Sigmoid colon (tissue), 7 donors: ENCODE measurements around the gene TXNDC5. TPM values are rescaled to one million over a fixed set of nuclear protein-coding genes. Genes with fewer than 3 reads are reported as not detected.

Experiments used
- DNase-seq: peaks from one replicate; pipeline ENCODE4 v3.0.0-alpha.2; 2019
- H3K27ac ChIP-seq, 4 donors: fragments of 200-600 bp; sonication (generic); one replicate each; pipeline ENCODE4 v1.5.1; 2016 to 2019; ENCODE audit warnings: mild to moderate bottlenecking in 1 of 4
- H3K27me3 ChIP-seq, 3 donors: fragments of 200-600 bp; sonication (generic); one replicate each; pipeline ENCODE4 v1.5.1; 2019; ENCODE audit warnings: mild to moderate bottlenecking in 1 of 3
- H3K36me3 ChIP-seq, 4 donors: fragments of 200-600 bp; sonication (generic); one replicate each; pipeline ENCODE4 v1.5.1; 2016 to 2019
- H3K4me1 ChIP-seq, 4 donors: fragments of 200-600 bp; sonication (generic); one replicate each; pipeline ENCODE4 v1.5.1; 2017 to 2019
- H3K4me3 ChIP-seq, 4 donors: fragments of 200-600 bp; sonication (generic); one replicate each; pipeline ENCODE4 v1.5.1; 2017 to 2019; ENCODE audit warnings: mild to moderate bottlenecking in 2 of 4, moderate library complexity in 1 of 4
- H3K9me3 ChIP-seq, 4 donors: fragments of 200-600 bp in 3 of 4; sonication (generic) in 3 of 4; one replicate each; pipeline versions ENCODE4 v1.5.1 to v1.6.1; 2013 to 2019
- CTCF ChIP-seq, 4 experiments: fragments of 450-650 bp in 3 of 4; fragments of 200-600 bp in 1 of 4; IDR thresholded peaks; one replicate each; pipeline ENCODE4 v1.5.1; 2016 to 2019; ENCODE audit warnings: antibody characterized with exemption in 4 of 4, mild to moderate bottlenecking in 3 of 4, moderate library complexity in 2 of 4
- EP300 ChIP-seq, 4 donors: sonication (generic); formaldehyde crosslinking; IDR thresholded peaks; one replicate each; pipeline ENCODE4 v1.6.1; 2017; ENCODE audit warnings: antibody characterized with exemption in 4 of 4
- POLR2A ChIP-seq, 2 donors: fragments of 450-650 bp; IDR thresholded peaks; one replicate each; pipeline ENCODE4 v1.6.1; 2016; ENCODE audit warnings: antibody characterized with exemption in 2 of 2, mild to moderate bottlenecking in 2 of 2, moderate library complexity in 2 of 2
- POLR2AphosphoS5 ChIP-seq, 4 donors: sonication (generic); formaldehyde crosslinking; IDR thresholded peaks; one replicate each; pipeline ENCODE4 v1.6.1; 2017; ENCODE audit warnings: antibody characterized with exemption in 4 of 4
- WGBS, 2 donors: extraction: QIAGEN DNeasy Blood & Tissue Kit; methylation state at CpG; one replicate each; pipeline ENCODE4 v1.1.7; 2013; 5-methylcytosine and 5-hydroxymethylcytosine counted together
- intact Hi-C: fragments of 100-400 bp; cut with DNase I; formaldehyde crosslinking; loops from one replicate; pipeline ENCODE4 v1.15.1; 2023
- polyA plus RNA-seq, 3 donors: library from polyadenylated mRNA; stranded (reverse); fragments of 200-250 nt; gene quantifications; one replicate each; pipeline ENCODE4 v1.2.3, GENCODE V29; 2013
- total RNA-seq, 4 donors: library from RNA; depleted of rRNA; stranded (reverse); fragments of >200 nt; gene quantifications; one replicate each; pipeline ENCODE4 v1.1.0, GENCODE V29; 2016
- donor health status: healthy with polysubstance abuse.
- donor health status: Bipolar disorder and iron deficiency.
- donor health status: healthy.

TXNDC5 gene
- total and polyA plus RNA-seq, 7 donors = 18.6 to 75.2 (median 51.7) TPM

DNA sequence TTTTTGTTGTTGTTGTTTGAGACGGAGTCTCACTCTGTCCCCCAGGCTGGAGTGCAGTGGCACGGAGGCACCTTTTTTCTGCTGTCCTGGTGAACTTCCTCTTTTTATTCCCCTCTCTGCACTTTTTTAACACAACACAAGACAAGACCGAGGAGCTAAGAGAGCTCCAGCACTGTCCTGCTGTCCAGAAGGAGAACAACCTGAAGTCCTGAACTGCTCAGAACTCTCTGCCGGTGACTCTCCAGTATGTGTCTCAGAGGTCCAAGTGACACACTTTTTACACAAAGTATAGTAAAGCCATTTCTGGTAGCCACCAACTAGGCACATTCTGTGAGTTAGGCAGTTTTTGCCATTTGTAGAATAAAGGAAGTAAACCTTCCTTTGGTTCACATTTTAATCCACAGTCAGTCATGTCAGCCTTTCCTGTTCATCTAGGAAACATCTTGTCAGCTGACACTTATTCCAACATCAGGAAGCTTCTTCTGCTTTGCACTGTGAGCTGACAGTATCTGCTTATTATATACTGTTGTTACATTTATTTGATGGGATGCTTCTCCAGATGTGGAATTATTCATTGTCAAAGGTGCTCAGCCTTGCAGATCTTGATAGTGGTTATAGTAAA, 28.1 kb upstream of the TXNDC5 start:
- 64 to 80% methylated on average over 4 of the region's 4 CpGs for WGBS, 2 donors
- intact Hi-C loops = no loop called here

DNA sequence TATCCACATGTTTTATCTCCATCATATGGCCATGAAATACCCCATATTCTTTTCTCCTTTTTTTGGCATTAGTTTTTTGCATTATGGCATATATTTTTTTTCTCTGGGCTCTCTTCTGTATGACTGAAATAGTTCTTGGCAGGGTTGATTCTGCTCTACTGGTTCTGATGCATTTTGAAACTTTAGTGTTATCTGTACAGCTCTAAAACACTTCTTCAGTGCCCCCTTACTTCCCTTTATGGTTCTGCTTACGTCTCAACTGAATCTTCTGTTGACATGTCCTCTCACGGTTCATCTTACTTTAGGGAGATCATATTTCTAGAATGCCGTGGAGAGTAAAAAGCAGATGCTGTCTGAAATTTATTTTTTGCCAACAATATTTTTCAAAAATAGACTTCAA, 23.2 kb upstream of the TXNDC5 start:
- DNase-seq = no peak
- H3K27ac ChIP-seq = no peak overlapping the region
- no peaks in the 10 kb centered on the region for H3K36me3 ChIP-seq
- no peaks in the 10 kb centered on the region for H3K4me1 ChIP-seq
- 64 to 69% methylated on average over 3 of the region's 3 CpGs for WGBS, 2 donors
- intact Hi-C loops = no loop called here
- TF ChIP-seq CTCF (IDR thresholded peaks at IDR 0.05) (no peak), POLR2A (IDR thresholded peaks at IDR 0.05) (no peak), EP300 (IDR thresholded peaks at IDR 0.05) (no peak), POLR2AphosphoS5 (IDR thresholded peaks at IDR 0.05) (no peak)
- no peaks in the 10 kb centered on the region for H3K9me3 ChIP-seq
- H3K27me3 ChIP-seq = no peaks in the 10 kb centered on the region
- no peak overlapping the region for H3K4me3 ChIP-seq

More for the DNA sequence above, 28.1 kb upstream of the TXNDC5 start:
- no peak for DNase-seq
- no peak overlapping the region for H3K4me3 ChIP-seq
- H3K27ac ChIP-seq = no peak overlapping the region
- H3K9me3 ChIP-seq = no peaks in the 10 kb centered on the region
- TF ChIP-seq POLR2AphosphoS5 (IDR thresholded peaks at IDR 0.05) (no peak), EP300 (IDR thresholded peaks at IDR 0.05) (no peak), POLR2A (IDR thresholded peaks at IDR 0.05) (no peak), CTCF (IDR thresholded peaks at IDR 0.05) (no peak)
- H3K36me3 ChIP-seq = no peaks in the 10 kb centered on the region
- no peaks in the 10 kb centered on the region for H3K27me3 ChIP-seq
- no peaks in the 10 kb centered on the region for H3K4me1 ChIP-seq

DNA sequence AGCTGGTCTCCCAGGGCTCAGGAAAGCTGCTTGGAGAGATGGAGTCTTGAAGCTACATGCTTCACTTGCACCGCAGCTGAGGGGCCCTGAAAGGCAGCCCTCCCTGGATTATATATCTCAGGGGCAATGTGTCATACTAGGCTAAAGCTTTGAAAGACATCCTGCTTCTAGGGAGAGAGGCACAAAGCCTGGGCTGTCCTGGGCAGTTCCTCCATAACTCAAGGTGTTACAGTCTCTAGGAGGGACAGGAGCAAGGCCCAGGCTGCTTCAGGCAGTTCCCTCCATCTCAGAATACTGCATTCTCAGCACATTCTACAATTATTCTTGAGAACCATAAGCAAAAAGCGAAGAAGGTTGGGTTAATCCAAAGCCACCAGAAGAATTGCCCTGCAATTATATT, 22.0 kb upstream of the TXNDC5 start:
- TF ChIP-seq POLR2AphosphoS5 (IDR thresholded peaks at IDR 0.05) = no peak
- no peak for TF ChIP-seq POLR2A (IDR thresholded peaks at IDR 0.05)
- no peak for TF ChIP-seq CTCF (IDR thresholded peaks at IDR 0.05)
- TF ChIP-seq EP300 (IDR thresholded peaks at IDR 0.05) = no peak
- Histone ChIP-seq H3K4me1 (no peaks in the 10 kb centered on the region), H3K9me3 (no peaks in the 10 kb centered on the region), H3K27ac (no peak overlapping the region), H3K36me3 (no peaks in the 10 kb centered on the region), H3K4me3 (no peak overlapping the region), H3K27me3 (no peaks in the 10 kb centered on the region)
- 79 to 90% methylated on average over 2 of the region's 2 CpGs for WGBS, 2 donors
- intact Hi-C loops = no loop called here
- DNase-seq = no peak

DNA sequence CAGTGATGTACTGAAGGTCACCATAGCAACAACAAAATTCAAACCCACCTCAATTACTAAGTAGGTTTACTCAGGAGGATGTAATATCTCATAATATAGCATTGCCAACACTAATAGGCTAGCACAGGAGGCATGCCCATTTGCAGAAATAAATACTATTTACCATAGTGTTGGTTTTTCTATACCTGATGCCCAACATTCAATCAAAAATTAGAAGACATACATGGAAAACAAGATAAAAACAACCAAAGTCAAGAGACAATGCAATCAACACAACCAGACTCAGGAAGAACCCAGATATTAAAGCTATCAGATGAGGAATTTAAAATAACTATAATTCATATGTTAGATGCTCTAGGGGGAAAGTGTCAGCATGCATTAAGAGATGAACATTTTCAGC, 14.3 kb upstream of the TXNDC5 start:
- Histone ChIP-seq H3K9me3 (peaks cover 0 to 4% (median 4%) of the 10 kb centered on the region in 4 donors), H3K36me3 (no peaks in the 10 kb centered on the region), H3K4me3 (no peak overlapping the region), H3K4me1 (no peaks in the 10 kb centered on the region), H3K27ac (no peak overlapping the region), H3K27me3 (no peaks in the 10 kb centered on the region)
- TF ChIP-seq POLR2A (IDR thresholded peaks at IDR 0.05) (no peak), POLR2AphosphoS5 (IDR thresholded peaks at IDR 0.05) (no peak), CTCF (IDR thresholded peaks at IDR 0.05) (no peak), EP300 (IDR thresholded peaks at IDR 0.05) (no peak)
- intact Hi-C loops = no loop called here
- DNase-seq = no peak

- Histone ChIP-seq H3K9me3 (peaks cover 0 to 4% (median 4%) of the 10 kb centered on the region in 4 donors), H3K27ac (no peak overlapping the region), H3K4me1 (no peaks in the 10 kb centered on the region), H3K4me3 (no peak overlapping the region), H3K27me3 (no peaks in the 10 kb centered on the region), H3K36me3 (no peaks in the 10 kb centered on the region)
- 83% methylated on average over 1 of the region's 1 CpG for WGBS, 2 donors
- no peak for DNase-seq
- TF ChIP-seq POLR2AphosphoS5 (IDR thresholded peaks at IDR 0.05) (no peak), POLR2A (IDR thresholded peaks at IDR 0.05) (no peak), EP300 (IDR thresholded peaks at IDR 0.05) (no peak), CTCF (IDR thresholded peaks at IDR 0.05) (no peak)
- intact Hi-C loops = no loop called here
Measured at GRCh38 chr6:7922596-7922995, 12.0 kb upstream of the TXNDC5 start.
